HFFc6 (cell line): Measurements from ENCODE around the gene TMPRSS3. TPM values are rescaled to one million over a fixed set of nuclear protein-coding genes. Genes with fewer than 3 reads are reported as not detected.

Experiments
- DNase-seq: peaks from one replicate; pipeline ENCODE4 v3.0.0-alpha.2; 2018
- H3K27ac Mint-ChIP-seq: 2 replicates; pipeline ENCODE4 v1.8.0; 2020; ENCODE audit warnings: mild to moderate bottlenecking, mixed read lengths
- H3K27me3 Mint-ChIP-seq: 2 replicates; pipeline ENCODE4 v1.8.0; 2021; ENCODE audit warnings: mild to moderate bottlenecking, moderate library complexity, mixed read lengths; ENCODE audit not compliant: insufficient read depth
- H3K36me3 Mint-ChIP-seq: 2 replicates; pipeline ENCODE4 v1.8.0; 2021; ENCODE audit warnings: low read depth, mixed read lengths
- H3K4me1 Mint-ChIP-seq: 2 replicates; pipeline ENCODE4 v1.8.0; 2020; ENCODE audit warnings: low read depth, mixed read lengths
- H3K4me3 Mint-ChIP-seq: 2 replicates; pipeline ENCODE4 v1.8.0; 2020; ENCODE audit warnings: mild to moderate bottlenecking, moderate library complexity, mixed read lengths
- H3K9me3 Mint-ChIP-seq: 2 replicates; pipeline ENCODE4 v1.8.0; 2020; ENCODE audit warnings: mild to moderate bottlenecking, mixed read lengths
- CTCF ChIP-seq: fragments of 200-600 bp; sonication (generic); IDR thresholded peaks from 2 replicates; pipeline ENCODE4 v1.5.0; 2021; ENCODE audit warnings: antibody characterized with exemption, mild to moderate bottlenecking
- total RNA-seq, 6 experiments: library from RNA; stranded (reverse); fragmentation: NEBNext Ultra II Directional; extraction: Animal tissue kit (Norgen Biotek cat#: 25700); gene quantifications; 2 replicates in 1 of 6; 3 replicates in 5 of 6; pipeline ENCODE4 v1.2.3, GENCODE V29; 2021

TMPRSS3 gene
- total RNA-seq, 6 experiments from 2014 or later, result not detected

- Mint-ChIP-seq H3K27ac (no peak overlapping the region), H3K9me3 (peaks cover 75% of the 10 kb centered on the region), H3K36me3 (peaks cover 20% of the 10 kb centered on the region), H3K4me1 (no peaks in the 10 kb centered on the region), H3K4me3 (no peak overlapping the region), H3K27me3 (no peaks in the 10 kb centered on the region; the same call in 1 of the 2 replicates)
- TF ChIP-seq CTCF, result no peak
- DNase-seq, result no peak
Measured at GRCh38 chr21:42387843-42388340, 8.0 kb downstream of the TMPRSS3 start.

GRCh38 chr21:42387164-42387563, 8.7 kb downstream of the TMPRSS3 start:
- DNase-seq, result no peak
- TF ChIP-seq CTCF, result no peak
- no peak overlapping the region for H3K4me3 Mint-ChIP-seq
- no peak overlapping the region for H3K27ac Mint-ChIP-seq
- H3K27me3 Mint-ChIP-seq, result no peaks in the 10 kb centered on the region; the same call in 1 of the 2 replicates
- H3K9me3 Mint-ChIP-seq, result peaks cover 76% of the 10 kb centered on the region
- H3K36me3 Mint-ChIP-seq, result peaks cover 19% of the 10 kb centered on the region
- H3K4me1 Mint-ChIP-seq, result no peaks in the 10 kb centered on the region

- H3K27ac Mint-ChIP-seq, result no peak overlapping the region
- no peak for TF ChIP-seq CTCF
- DNase-seq, result no peak
- H3K9me3 Mint-ChIP-seq, result peaks cover 78% of the 10 kb centered on the region
- H3K27me3 Mint-ChIP-seq, result no peaks in the 10 kb centered on the region; the same call in 1 of the 2 replicates
- no peak overlapping the region for H3K4me3 Mint-ChIP-seq
- H3K36me3 Mint-ChIP-seq, result peaks cover 15% of the 10 kb centered on the region; the same call in 1 of the 2 replicates
- H3K4me1 Mint-ChIP-seq, result no peaks in the 10 kb centered on the region
Measured at GRCh38 chr21:42386034-42386591, 9.7 kb downstream of the TMPRSS3 start.

GRCh38 chr21:42385619-42386018, 10.2 kb downstream of the TMPRSS3 start:
- H3K27ac Mint-ChIP-seq, result no peak overlapping the region
- H3K4me3 Mint-ChIP-seq, result no peak overlapping the region
- no peaks in the 10 kb centered on the region for H3K4me1 Mint-ChIP-seq
- TF ChIP-seq CTCF, result no peak
- H3K9me3 Mint-ChIP-seq, result peaks cover 74% of the 10 kb centered on the region
- H3K27me3 Mint-ChIP-seq, result no peaks in the 10 kb centered on the region; the same call in 1 of the 2 replicates
- no peak for DNase-seq
- H3K36me3 Mint-ChIP-seq, result peaks cover 15% of the 10 kb centered on the region; the same call in 1 of the 2 replicates

- Mint-ChIP-seq H3K36me3 (peaks cover 15% of the 10 kb centered on the region; the same call in 1 of the 2 replicates), H3K9me3 (peaks cover 77% of the 10 kb centered on the region), H3K27ac (no peak overlapping the region), H3K27me3 (no peaks in the 10 kb centered on the region; the same call in 1 of the 2 replicates), H3K4me3 (no peak overlapping the region), H3K4me1 (no peaks in the 10 kb centered on the region)
- TF ChIP-seq CTCF, result no peak
- DNase-seq, result no peak
Measured at GRCh38 chr21:42384989-42385388, 10.9 kb downstream of the TMPRSS3 start.
